SK-N-SH treated with all-trans-retinoic acid at 6 μM for 48 hours (cell line): ENCODE data around the gene MACF1.

Experiments used
- ATAC-seq: fragments of 200-7000 bp; cut with Tn5 transposase; 3 replicates; pipeline ENCODE4 v1.9.1; 2020; ENCODE audit warnings: mild to moderate bottlenecking, moderate library complexity
- ARNTL ChIP-seq: fragments of 450-650 bp; formaldehyde crosslinking; IDR thresholded peaks from 2 replicates; pipeline ENCODE4 v1.5.0; 2020; ENCODE audit warnings: low read depth, mild to moderate bottlenecking, moderate library complexity, borderline replicate concordance
- BACH2 ChIP-seq: fragments of 250-450 bp; sonication (Bioruptor Pico); IDR thresholded peaks from 2 replicates; pipeline ENCODE4 v1.9.0; 2021; ENCODE audit warnings: mild to moderate bottlenecking, borderline replicate concordance
- CSDC2 ChIP-seq: fragments of 250-450 bp; sonication (Bioruptor Pico); IDR thresholded peaks from 2 replicates; pipeline ENCODE4 v1.5.0; 2020; ENCODE audit warnings: mild to moderate bottlenecking, moderate library complexity
- CSRNP3 ChIP-seq: fragments of 250-450 bp; sonication (Bioruptor Pico); IDR thresholded peaks from 2 replicates; pipeline ENCODE4 v1.5.1; 2021; ENCODE audit warnings: mild to moderate bottlenecking, moderate library complexity
- ESRRG ChIP-seq: fragments of 250-450 bp; sonication (Bioruptor Pico); IDR thresholded peaks from 2 replicates; pipeline ENCODE4 v1.6.1; 2021; ENCODE audit warnings: mild to moderate bottlenecking
- ISL1 ChIP-seq: fragments of 250-450 bp; sonication (Bioruptor Pico); IDR thresholded peaks from 2 replicates; pipeline ENCODE4 v2.1.2; 2022; ENCODE audit warnings: mild to moderate bottlenecking, moderate library complexity
- OSR1 ChIP-seq: fragments of 250-450 bp; sonication (Bioruptor Pico); IDR thresholded peaks from 2 replicates; pipeline ENCODE4 v1.8.0; 2022; ENCODE audit warnings: moderate library complexity, mild to moderate bottlenecking, inconsistent platforms
- POU6F1 ChIP-seq: fragments of 250-450 bp; sonication (Bioruptor Pico); IDR thresholded peaks from 2 replicates; pipeline ENCODE4 v1.8.0; 2021; ENCODE audit warnings: low read depth, mild to moderate bottlenecking, moderate library complexity, borderline replicate concordance
- PPARA ChIP-seq: fragments of 250-450 bp; sonication (Bioruptor Pico); IDR thresholded peaks from 2 replicates; pipeline ENCODE4 v1.5.0; 2020; ENCODE audit warnings: mild to moderate bottlenecking, borderline replicate concordance
- SNAI2 ChIP-seq: fragments of 250-450 bp; sonication (Bioruptor Pico); IDR thresholded peaks from 2 replicates; pipeline ENCODE4 v1.5.0; 2020; ENCODE audit warnings: mild to moderate bottlenecking, moderate library complexity
- TCF4 ChIP-seq: fragments of 250-450 bp; sonication (Bioruptor Pico); IDR thresholded peaks from 2 replicates; pipeline ENCODE4 v1.8.0; 2021; ENCODE audit warnings: mild to moderate bottlenecking, moderate library complexity, borderline replicate concordance
- TOX ChIP-seq: fragments of 250-450 bp; sonication (Bioruptor Pico); IDR thresholded peaks from 2 replicates; pipeline ENCODE4 v1.8.0; 2021; ENCODE audit warnings: mild to moderate bottlenecking, moderate library complexity, borderline replicate concordance
- ZC3H10 ChIP-seq: fragments of 250-450 bp; sonication (Bioruptor Pico); IDR thresholded peaks from 2 replicates; pipeline ENCODE4 v1.5.1; 2021; ENCODE audit warnings: mild to moderate bottlenecking, moderate library complexity
- ZFP3 ChIP-seq: fragments of 250-450 bp; sonication (Bioruptor Pico); IDR thresholded peaks from 2 replicates; pipeline ENCODE4 v1.5.0; 2020; ENCODE audit warnings: mild to moderate bottlenecking, moderate library complexity
- ZNF565 ChIP-seq: fragments of 450-650 bp; formaldehyde crosslinking; conservative IDR thresholded peaks from 2 replicates; pipeline ENCODE4 v1.5.0; 2020; ENCODE audit warnings: low read depth, mild to moderate bottlenecking, moderate library complexity
- ZNF70 ChIP-seq: fragments of 450-650 bp; formaldehyde crosslinking; IDR thresholded peaks from 2 replicates; pipeline ENCODE4 v1.5.0; 2020; ENCODE audit warnings: mild to moderate bottlenecking, moderate library complexity
- ZNF8 ChIP-seq: fragments of 450-650 bp; formaldehyde crosslinking; IDR thresholded peaks from 2 replicates; pipeline ENCODE4 v1.5.0; 2020; ENCODE audit warnings: mild to moderate bottlenecking, moderate library complexity
- TF ChIP-seq, protein P1 (sequence below): fragments of 250-450 bp; sonication (Bioruptor Pico); IDR thresholded peaks from 2 replicates; pipeline ENCODE4 v1.8.0; 2020; ENCODE audit warnings: mild to moderate bottlenecking, moderate library complexity, borderline replicate concordance
- TF ChIP-seq, protein P2 (sequence below): fragments of 250-450 bp; sonication (Bioruptor Pico); IDR thresholded peaks from 2 replicates; pipeline ENCODE4 v1.5.1; 2020; ENCODE audit warnings: low read depth, mild to moderate bottlenecking, moderate library complexity

The MACF1 gene

DNA sequence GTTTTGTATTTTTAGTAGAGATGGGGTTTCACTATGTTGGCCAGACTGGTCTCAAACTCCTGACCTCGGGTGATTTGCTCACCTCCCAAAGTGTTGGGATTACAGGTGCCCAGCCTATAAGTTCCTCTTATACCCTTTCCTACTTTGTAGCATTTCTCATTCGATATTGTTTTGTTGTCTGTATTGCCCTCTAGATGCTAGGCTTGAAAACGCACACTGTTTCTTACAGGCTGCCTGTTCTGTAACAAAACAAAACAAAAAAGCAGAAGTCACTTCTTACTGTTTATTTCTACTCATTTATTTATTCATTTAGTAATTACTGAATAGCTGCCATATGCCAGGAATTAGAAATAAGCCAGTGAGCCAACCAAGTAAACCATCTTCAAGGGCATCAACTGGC lies 150.1 kb downstream of the MACF1 start:
- TF ChIP-seq TOX (CRISPR knock-in tag) (no peak), BACH2 (CRISPR knock-in tag) (no peak), ZFP3 (CRISPR knock-in tag) (no peak), ESRRG (CRISPR knock-in tag) (no peak), ZNF70 (CRISPR knock-in tag) (no peak), ISL1 (CRISPR knock-in tag) (no peak), POU6F1 (CRISPR knock-in tag) (no peak), OSR1 (CRISPR knock-in tag) (no peak), PPARA (CRISPR knock-in tag) (no peak), ZC3H10 (no peak), ZNF565 (no peak)
- TF ChIP-seq, protein P1, sequence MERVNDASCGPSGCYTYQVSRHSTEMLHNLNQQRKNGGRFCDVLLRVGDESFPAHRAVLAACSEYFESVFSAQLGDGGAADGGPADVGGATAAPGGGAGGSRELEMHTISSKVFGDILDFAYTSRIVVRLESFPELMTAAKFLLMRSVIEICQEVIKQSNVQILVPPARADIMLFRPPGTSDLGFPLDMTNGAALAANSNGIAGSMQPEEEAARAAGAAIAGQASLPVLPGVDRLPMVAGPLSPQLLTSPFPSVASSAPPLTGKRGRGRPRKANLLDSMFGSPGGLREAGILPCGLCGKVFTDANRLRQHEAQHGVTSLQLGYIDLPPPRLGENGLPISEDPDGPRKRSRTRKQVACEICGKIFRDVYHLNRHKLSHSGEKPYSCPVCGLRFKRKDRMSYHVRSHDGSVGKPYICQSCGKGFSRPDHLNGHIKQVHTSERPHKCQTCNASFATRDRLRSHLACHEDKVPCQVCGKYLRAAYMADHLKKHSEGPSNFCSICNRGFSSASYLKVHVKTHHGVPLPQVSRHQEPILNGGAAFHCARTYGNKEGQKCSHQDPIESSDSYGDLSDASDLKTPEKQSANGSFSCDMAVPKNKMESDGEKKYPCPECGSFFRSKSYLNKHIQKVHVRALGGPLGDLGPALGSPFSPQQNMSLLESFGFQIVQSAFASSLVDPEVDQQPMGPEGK (CRISPR knock-in tag), result no peak
- no peak for ATAC-seq

- ATAC-seq, result no peak; the same call in 2 of the 3 replicates
- TF ChIP-seq ESRRG (CRISPR knock-in tag) (no peak), TCF4 (CRISPR knock-in tag) (no peak), CSDC2 (CRISPR knock-in tag) (no peak)
Observed at GRCh38 chr1:39358491-39358890, 154.0 kb downstream of the MACF1 start.

- no peak for TF ChIP-seq CSRNP3 (CRISPR knock-in tag)
- TF ChIP-seq BACH2 (CRISPR knock-in tag), result no peak
- TF ChIP-seq SNAI2 (CRISPR knock-in tag), result no peak
- TF ChIP-seq, protein P1 (CRISPR knock-in tag), result no peak
- TF ChIP-seq ARNTL (CRISPR knock-in tag), result no peak
- TF ChIP-seq CSDC2 (CRISPR knock-in tag), result no peak
- no peak for ATAC-seq
Observed at GRCh38 chr1:39359028-39359570, 154.6 kb downstream of the MACF1 start.

- TF ChIP-seq ZNF565 (no peak), TOX (CRISPR knock-in tag) (no peak), ZNF8 (CRISPR knock-in tag) (no peak), ESRRG (CRISPR knock-in tag) (no peak), SNAI2 (CRISPR knock-in tag) (no peak)
- TF ChIP-seq, protein P2, sequence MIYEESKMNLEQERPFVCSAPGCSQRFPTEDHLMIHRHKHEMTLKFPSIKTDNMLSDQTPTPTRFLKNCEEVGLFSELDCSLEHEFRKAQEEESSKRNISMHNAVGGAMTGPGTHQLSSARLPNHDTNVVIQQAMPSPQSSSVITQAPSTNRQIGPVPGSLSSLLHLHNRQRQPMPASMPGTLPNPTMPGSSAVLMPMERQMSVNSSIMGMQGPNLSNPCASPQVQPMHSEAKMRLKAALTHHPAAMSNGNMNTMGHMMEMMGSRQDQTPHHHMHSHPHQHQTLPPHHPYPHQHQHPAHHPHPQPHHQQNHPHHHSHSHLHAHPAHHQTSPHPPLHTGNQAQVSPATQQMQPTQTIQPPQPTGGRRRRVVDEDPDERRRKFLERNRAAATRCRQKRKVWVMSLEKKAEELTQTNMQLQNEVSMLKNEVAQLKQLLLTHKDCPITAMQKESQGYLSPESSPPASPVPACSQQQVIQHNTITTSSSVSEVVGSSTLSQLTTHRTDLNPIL, result no peak
- ATAC-seq, result no peak
Observed at GRCh38 chr1:39360731-39361130, 156.2 kb downstream of the MACF1 start.
